ENCODE results near the gene PCDHGA3. TPM values are rescaled to one million over a fixed set of nuclear protein-coding genes. Genes with fewer than 3 reads are reported as not detected.

PCDHGA3 gene
- total and polyA plus RNA-seq, 9 of the 15 experiments (the other 6 are each of a cell fraction or from before 2014, with no cell fraction given): 0.13 to 0.28 (median 0.18) TPM; not detected in 2

DNA sequence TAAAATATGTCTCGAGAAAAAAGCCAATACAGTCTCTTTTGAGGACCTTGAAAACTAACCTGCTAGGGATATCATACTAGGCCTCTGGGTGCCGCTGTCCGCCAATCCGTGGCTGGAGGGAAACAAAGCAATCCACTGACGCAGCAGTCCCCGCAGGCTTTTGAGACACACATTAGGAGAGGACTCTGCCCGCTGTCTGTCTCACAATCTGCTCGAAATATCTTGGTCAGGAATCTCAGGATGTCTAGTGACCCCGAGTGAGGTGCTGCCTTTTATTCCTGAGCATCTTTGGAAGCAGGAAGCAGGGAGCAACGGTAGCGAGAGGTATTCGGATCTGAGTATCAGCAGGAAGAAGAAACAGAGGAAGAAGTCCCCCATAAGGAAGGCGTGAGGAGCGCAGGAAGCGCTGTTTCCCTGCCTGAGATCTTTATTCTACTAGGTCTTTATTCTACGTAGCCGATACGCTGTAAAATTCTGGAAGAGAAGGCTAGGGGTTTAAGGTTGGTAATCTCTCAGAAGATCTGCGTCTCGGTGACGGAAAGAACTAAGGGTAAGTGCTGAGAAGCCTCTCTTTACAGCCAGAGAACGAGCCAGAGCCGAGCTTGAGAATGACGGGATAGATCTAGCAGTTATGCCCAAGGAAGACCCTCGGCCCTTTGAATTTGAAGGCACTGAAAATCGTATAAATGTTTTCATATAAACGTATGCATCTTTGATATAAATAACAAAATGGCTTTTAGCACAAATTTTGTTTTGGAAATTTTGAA is 17.4 kb upstream of the PCDHGA3 start (continued):
- TF ChIP-seq TOE1 (IDR thresholded peaks at IDR 0.05; ENCODE audit: borderline replicate concordance) (0 out of 2 replicates have a peak, but pooled peaks have one; percentile 35), TOE1 (CRISPR knock-in tag; IDR thresholded peaks at IDR 0.05; ENCODE audit: borderline replicate concordance, low read depth) (no peak), CAMTA2 (CRISPR knock-in tag; conservative IDR thresholded peaks at IDR 0.05) (no peak), FOS (IDR thresholded peaks at IDR 0.05; ENCODE audit: extremely low read depth, insufficient read length) (no peak), GTF2E2 (tag; IDR thresholded peaks at IDR 0.05) (no peak), MIER1 (IDR thresholded peaks at IDR 0.05; ENCODE audit: low read depth) (0 out of 2 replicates have a peak, but pooled peaks have one; percentile 19), HDGF (IDR thresholded peaks at IDR 0.05) (no peak), SMARCA4 (IDR thresholded peaks at IDR 0.05) (peak; percentile 56; the same call in 1 of the 2 replicates), ARHGAP35 (IDR thresholded peaks at IDR 0.05; ENCODE audit: partially characterized antibody) (no peak), NFRKB (IDR thresholded peaks at IDR 0.05; ENCODE audit: low read depth) (no peak), ZNF766 (CRISPR knock-in tag; conservative IDR thresholded peaks at IDR 0.05) (0 out of 2 replicates have a peak, but pooled peaks have one; percentile 29), ZNF551 (CRISPR knock-in tag; IDR thresholded peaks at IDR 0.05) (no peak), POLR2AphosphoS5 (IDR thresholded peaks at IDR 0.05; ENCODE audit: control insufficient read depth, insufficient read depth, low read depth, low read length) (peak; percentile 60; the same call in 1 of the 2 replicates), TRIM28 (IDR thresholded peaks at IDR 0.05) (0 out of 2 replicates have a peak, but pooled peaks have one; percentile 31), MBD2 (IDR thresholded peaks at IDR 0.05; ENCODE audit: borderline replicate concordance, low read depth) (no peak), ZZZ3 (IDR thresholded peaks at IDR 0.05) (no peak), BDP1 (IDR thresholded peaks at IDR 0.05; ENCODE audit: insufficient read depth, insufficient read length) (no peak), TCF7 (IDR thresholded peaks at IDR 0.05; ENCODE audit: borderline replicate concordance) (no peak), ZSCAN32 (CRISPR knock-in tag; IDR thresholded peaks at IDR 0.05) (no peak), ZNF232 (CRISPR knock-in tag; IDR thresholded peaks at IDR 0.05) (no peak), TSC22D4 (tag; IDR thresholded peaks at IDR 0.05) (no peak)
- TF ChIP-seq, protein P1, sequence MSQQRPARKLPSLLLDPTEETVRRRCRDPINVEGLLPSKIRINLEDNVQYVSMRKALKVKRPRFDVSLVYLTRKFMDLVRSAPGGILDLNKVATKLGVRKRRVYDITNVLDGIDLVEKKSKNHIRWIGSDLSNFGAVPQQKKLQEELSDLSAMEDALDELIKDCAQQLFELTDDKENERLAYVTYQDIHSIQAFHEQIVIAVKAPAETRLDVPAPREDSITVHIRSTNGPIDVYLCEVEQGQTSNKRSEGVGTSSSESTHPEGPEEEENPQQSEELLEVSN (IDR thresholded peaks at IDR 0.05; ENCODE audit: borderline replicate concordance in 1 of 2, extremely low read depth in 1 of 2, insufficient read depth in 1 of 2, insufficient read length in 1 of 2, low read depth in 1 of 2, low read length in 1 of 2, poor library complexity in 1 of 2, severe bottlenecking in 1 of 2): peak; percentile 71 to 91
- TF ChIP-seq, protein P2, sequence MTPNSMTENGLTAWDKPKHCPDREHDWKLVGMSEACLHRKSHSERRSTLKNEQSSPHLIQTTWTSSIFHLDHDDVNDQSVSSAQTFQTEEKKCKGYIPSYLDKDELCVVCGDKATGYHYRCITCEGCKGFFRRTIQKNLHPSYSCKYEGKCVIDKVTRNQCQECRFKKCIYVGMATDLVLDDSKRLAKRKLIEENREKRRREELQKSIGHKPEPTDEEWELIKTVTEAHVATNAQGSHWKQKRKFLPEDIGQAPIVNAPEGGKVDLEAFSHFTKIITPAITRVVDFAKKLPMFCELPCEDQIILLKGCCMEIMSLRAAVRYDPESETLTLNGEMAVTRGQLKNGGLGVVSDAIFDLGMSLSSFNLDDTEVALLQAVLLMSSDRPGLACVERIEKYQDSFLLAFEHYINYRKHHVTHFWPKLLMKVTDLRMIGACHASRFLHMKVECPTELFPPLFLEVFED (CRISPR knock-in tag; conservative IDR thresholded peaks at IDR 0.05): no peak
- TF ChIP-seq, protein P3, sequence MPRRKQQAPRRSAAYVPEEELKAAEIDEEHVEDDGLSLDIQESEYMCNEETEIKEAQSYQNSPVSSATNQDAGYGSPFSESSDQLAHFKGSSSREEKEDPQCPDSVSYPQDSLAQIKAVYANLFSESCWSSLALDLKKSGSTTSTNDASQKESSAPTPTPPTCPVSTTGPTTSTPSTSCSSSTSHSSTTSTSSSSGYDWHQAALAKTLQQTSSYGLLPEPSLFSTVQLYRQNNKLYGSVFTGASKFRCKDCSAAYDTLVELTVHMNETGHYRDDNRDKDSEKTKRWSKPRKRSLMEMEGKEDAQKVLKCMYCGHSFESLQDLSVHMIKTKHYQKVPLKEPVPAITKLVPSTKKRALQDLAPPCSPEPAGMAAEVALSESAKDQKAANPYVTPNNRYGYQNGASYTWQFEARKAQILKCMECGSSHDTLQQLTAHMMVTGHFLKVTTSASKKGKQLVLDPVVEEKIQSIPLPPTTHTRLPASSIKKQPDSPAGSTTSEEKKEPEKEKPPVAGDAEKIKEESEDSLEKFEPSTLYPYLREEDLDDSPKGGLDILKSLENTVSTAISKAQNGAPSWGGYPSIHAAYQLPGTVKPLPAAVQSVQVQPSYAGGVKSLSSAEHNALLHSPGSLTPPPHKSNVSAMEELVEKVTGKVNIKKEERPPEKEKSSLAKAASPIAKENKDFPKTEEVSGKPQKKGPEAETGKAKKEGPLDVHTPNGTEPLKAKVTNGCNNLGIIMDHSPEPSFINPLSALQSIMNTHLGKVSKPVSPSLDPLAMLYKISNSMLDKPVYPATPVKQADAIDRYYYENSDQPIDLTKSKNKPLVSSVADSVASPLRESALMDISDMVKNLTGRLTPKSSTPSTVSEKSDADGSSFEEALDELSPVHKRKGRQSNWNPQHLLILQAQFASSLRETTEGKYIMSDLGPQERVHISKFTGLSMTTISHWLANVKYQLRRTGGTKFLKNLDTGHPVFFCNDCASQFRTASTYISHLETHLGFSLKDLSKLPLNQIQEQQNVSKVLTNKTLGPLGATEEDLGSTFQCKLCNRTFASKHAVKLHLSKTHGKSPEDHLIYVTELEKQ (CRISPR knock-in tag; IDR thresholded peaks at IDR 0.05): no peak
